ENCODE measurements around the gene CHRNA4. TPM values are rescaled to one million over a fixed set of nuclear protein-coding genes. Genes with fewer than 3 reads are reported as not detected.

The CHRNA4 gene
- total RNA-seq, 3 donors from 2014 or later (not counting 1 experiment from before 2014, with no cell fraction given), result not detected

- H3K27ac Mint-ChIP-seq, result peak overlapping the region; percentile 86 to 87
Measured at GRCh38 chr20:63327231-63327745, 33.9 kb downstream of the CHRNA4 start.

GRCh38 chr20:63326314-63327230, 34.6 kb downstream of the CHRNA4 start:
- H3K4me3 ChIP-seq (ENCODE audit: low read length), result no peak overlapping the region
- Mint-ChIP-seq H3K36me3 (peaks cover under 1% of the 10 kb centered on the region), H3K27ac (peak overlapping the region; percentile 86 to 87), H3K4me1 (peaks cover 0 to 5% of the 10 kb centered on the region in 2 donors), H3K4me3 (no peak overlapping the region), H3K27me3 (ENCODE audit: low read depth in 2 of 2) (peaks cover 6 to 16% of the 10 kb centered on the region in 2 donors), H3K9me3 (peaks cover 1 to 2% of the 10 kb centered on the region in 2 donors)
- H3K4me1 ChIP-seq (ENCODE audit: control insufficient read depth, insufficient read depth, low read length), result peaks cover 27% of the 10 kb centered on the region
- ATAC-seq, result peak in 2 of 3 donors; percentile 10 to 40
- TF ChIP-seq, protein P1, sequence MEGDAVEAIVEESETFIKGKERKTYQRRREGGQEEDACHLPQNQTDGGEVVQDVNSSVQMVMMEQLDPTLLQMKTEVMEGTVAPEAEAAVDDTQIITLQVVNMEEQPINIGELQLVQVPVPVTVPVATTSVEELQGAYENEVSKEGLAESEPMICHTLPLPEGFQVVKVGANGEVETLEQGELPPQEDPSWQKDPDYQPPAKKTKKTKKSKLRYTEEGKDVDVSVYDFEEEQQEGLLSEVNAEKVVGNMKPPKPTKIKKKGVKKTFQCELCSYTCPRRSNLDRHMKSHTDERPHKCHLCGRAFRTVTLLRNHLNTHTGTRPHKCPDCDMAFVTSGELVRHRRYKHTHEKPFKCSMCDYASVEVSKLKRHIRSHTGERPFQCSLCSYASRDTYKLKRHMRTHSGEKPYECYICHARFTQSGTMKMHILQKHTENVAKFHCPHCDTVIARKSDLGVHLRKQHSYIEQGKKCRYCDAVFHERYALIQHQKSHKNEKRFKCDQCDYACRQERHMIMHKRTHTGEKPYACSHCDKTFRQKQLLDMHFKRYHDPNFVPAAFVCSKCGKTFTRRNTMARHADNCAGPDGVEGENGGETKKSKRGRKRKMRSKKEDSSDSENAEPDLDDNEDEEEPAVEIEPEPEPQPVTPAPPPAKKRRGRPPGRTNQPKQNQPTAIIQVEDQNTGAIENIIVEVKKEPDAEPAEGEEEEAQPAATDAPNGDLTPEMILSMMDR (IDR thresholded peaks at IDR 0.05), result no peak
- DNase-seq, result peak in 1 of 2 donors; percentile 10
- H3K27ac ChIP-seq (ENCODE audit: low read length), result peak overlapping the region; percentile 89
- no peaks in the 10 kb centered on the region for H3K27me3 ChIP-seq (ENCODE audit: control insufficient read depth, insufficient read depth, low read length)
- no peaks in the 10 kb centered on the region for H3K36me3 ChIP-seq (ENCODE audit: control insufficient read depth, insufficient read depth, low read length)
- intact Hi-C loops (cut with micrococcal nuclease), result no loop called here
- H3K9me3 ChIP-seq (ENCODE audit: control insufficient read depth, insufficient read depth, low read length), result peaks cover 19% of the 10 kb centered on the region
- 77% methylated on average over 15 of the region's 15 CpGs for WGBS (ENCODE audit: insufficient coverage)

More at GRCh38 chr20:63327231-63327745, 33.9 kb downstream of the CHRNA4 start:
- peaks cover 6 to 16% of the 10 kb centered on the region in 2 donors for H3K27me3 Mint-ChIP-seq (ENCODE audit: low read depth in 2 of 2)
- TF ChIP-seq, protein P1 (IDR thresholded peaks at IDR 0.05), result no peak
- DNase-seq (peak in 1 of 2 donors; percentile 11), ATAC-seq (peak in 2 of 3 donors; percentile 38 to 48)
- no peak overlapping the region for H3K4me3 ChIP-seq (ENCODE audit: low read length)
- H3K27me3 ChIP-seq (ENCODE audit: control insufficient read depth, insufficient read depth, low read length), result no peaks in the 10 kb centered on the region
- H3K36me3 Mint-ChIP-seq, result peaks cover 6% of the 10 kb centered on the region
- no peak overlapping the region for H3K4me3 Mint-ChIP-seq
- H3K4me1 ChIP-seq (ENCODE audit: control insufficient read depth, insufficient read depth, low read length), result peaks cover 27% of the 10 kb centered on the region
- peaks cover 6 to 7% of the 10 kb centered on the region in 2 donors for H3K9me3 Mint-ChIP-seq
- H3K27ac ChIP-seq (ENCODE audit: low read length), result peak overlapping the region; percentile 89
- WGBS (ENCODE audit: insufficient coverage), result 89% methylated on average over 7 of the region's 8 CpGs
- peaks cover 26% of the 10 kb centered on the region for H3K9me3 ChIP-seq (ENCODE audit: control insufficient read depth, insufficient read depth, low read length)
- intact Hi-C loops (cut with micrococcal nuclease), result no loop called here
- no peaks in the 10 kb centered on the region for H3K36me3 ChIP-seq (ENCODE audit: control insufficient read depth, insufficient read depth, low read length)
- H3K4me1 Mint-ChIP-seq, result peaks cover 0 to 5% of the 10 kb centered on the region in 2 donors

DNA sequence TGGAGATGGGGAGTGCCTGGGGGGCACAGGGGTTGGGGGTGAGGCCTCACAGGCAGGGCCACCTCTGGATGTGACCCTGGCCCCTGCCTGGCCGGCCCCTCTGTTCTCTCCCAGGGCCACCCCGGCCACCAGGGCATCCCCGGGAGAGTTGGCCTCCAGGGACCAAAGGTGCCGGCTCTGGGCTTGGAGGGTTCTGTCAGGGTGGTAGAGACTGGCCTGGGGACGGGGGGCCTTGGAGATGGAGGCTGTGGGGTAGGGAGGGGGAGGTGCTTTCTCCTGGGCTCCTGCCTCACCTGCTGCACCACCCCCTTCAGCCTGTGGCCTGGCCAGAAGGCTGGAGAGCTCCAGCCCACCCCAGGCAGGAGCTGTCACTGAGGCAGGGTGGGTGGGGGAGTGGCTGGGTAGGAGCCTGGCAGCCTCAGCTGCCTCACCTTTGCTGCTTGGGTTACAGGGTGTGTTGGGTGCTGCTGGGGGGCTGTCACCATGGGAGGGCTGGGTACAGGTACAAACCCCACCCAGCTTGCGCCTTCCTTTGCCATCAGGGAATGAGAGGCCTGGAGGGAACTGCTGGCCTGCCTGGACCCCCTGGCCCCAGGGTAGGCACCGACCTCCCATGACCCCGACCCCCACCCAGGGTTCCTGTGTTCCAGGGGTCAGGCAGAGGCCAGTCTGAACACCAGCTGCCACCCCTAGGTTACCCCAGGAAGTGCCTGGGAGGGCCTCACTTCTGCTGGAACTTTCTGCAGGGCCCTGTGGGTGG, 35.4 kb downstream of the CHRNA4 start:
- H3K36me3 Mint-ChIP-seq, result no peaks in the 10 kb centered on the region
- H3K4me1 ChIP-seq (ENCODE audit: control insufficient read depth, insufficient read depth, low read length), result peaks cover 27% of the 10 kb centered on the region
- peak overlapping the region; percentile 86 to 87 for H3K27ac Mint-ChIP-seq
- intact Hi-C loops (cut with micrococcal nuclease), result no loop called here
- H3K9me3 Mint-ChIP-seq, result no peaks in the 10 kb centered on the region
- DNase-seq, result no peak
- WGBS (ENCODE audit: insufficient coverage), result 93% methylated on average over 8 of the region's 8 CpGs
- no peaks in the 10 kb centered on the region for H3K27me3 ChIP-seq (ENCODE audit: control insufficient read depth, insufficient read depth, low read length)
- no peak for ATAC-seq
- H3K36me3 ChIP-seq (ENCODE audit: control insufficient read depth, insufficient read depth, low read length), result no peaks in the 10 kb centered on the region
- peaks cover 6 to 16% of the 10 kb centered on the region in 2 donors for H3K27me3 Mint-ChIP-seq (ENCODE audit: low read depth in 2 of 2)
- H3K4me3 Mint-ChIP-seq, result no peak overlapping the region
- H3K4me3 ChIP-seq (ENCODE audit: low read length), result no peak overlapping the region
- peaks cover 16% of the 10 kb centered on the region for H3K9me3 ChIP-seq (ENCODE audit: control insufficient read depth, insufficient read depth, low read length)
- TF ChIP-seq, protein P1 (IDR thresholded peaks at IDR 0.05), result no peak
- peaks cover 0 to 5% of the 10 kb centered on the region in 2 donors for H3K4me1 Mint-ChIP-seq
- peak overlapping the region; percentile 89 for H3K27ac ChIP-seq (ENCODE audit: low read length)

Measured in natural killer cell (primary cell).